GM21423 (cell line): Measurements from ENCODE around the gene HMX1.

Experiments
- ATAC-seq: cut with Tn5 transposase; IDR thresholded peaks from one replicate; pipeline ENCODE4 v1.9.1; 2021; ENCODE audit warnings: mild to moderate bottlenecking, moderate library complexity; ENCODE audit not compliant: unreplicated experiment

HMX1 gene

GRCh38 chr4:8857766-8858700 is 13.6 kb downstream of the HMX1 start:
- ATAC-seq = no peak

- ATAC-seq = no peak
These were observed 14.6 kb downstream of the HMX1 start for GRCh38 chr4:8856835-8857621.

GRCh38 chr4:8855818-8856245 is 15.8 kb downstream of the HMX1 start:
- ATAC-seq = no peak

- ATAC-seq = no peak
These were observed 16.7 kb downstream of the HMX1 start for GRCh38 chr4:8854931-8855330.

- no peak for ATAC-seq
These were observed 17.6 kb downstream of the HMX1 start for GRCh38 chr4:8854016-8854415.

- ATAC-seq = no peak
These were observed 18.4 kb downstream of the HMX1 start for GRCh38 chr4:8853249-8853648.

GRCh38 chr4:8852118-8852704 is 19.4 kb downstream of the HMX1 start:
- no peak for ATAC-seq

- no peak for ATAC-seq
These were observed 20.1 kb downstream of the HMX1 start for GRCh38 chr4:8851321-8852117.

GRCh38 chr4:8850830-8851188 is 20.8 kb downstream of the HMX1 start:
- no peak for ATAC-seq

GRCh38 chr4:8850074-8850829 is 21.4 kb downstream of the HMX1 start:
- ATAC-seq = no peak

GRCh38 chr4:8849266-8850073 is 22.2 kb downstream of the HMX1 start:
- no peak for ATAC-seq

- ATAC-seq = no peak
These were observed 23.0 kb downstream of the HMX1 start for GRCh38 chr4:8848507-8849265.

GRCh38 chr4:8847764-8848163 is 23.9 kb downstream of the HMX1 start:
- ATAC-seq = no peak

- ATAC-seq = no peak
These were observed 24.3 kb downstream of the HMX1 start for GRCh38 chr4:8847331-8847730.

- ATAC-seq = no peak
These were observed 24.8 kb downstream of the HMX1 start for GRCh38 chr4:8846826-8847225.

GRCh38 chr4:8846046-8846720 is 25.5 kb downstream of the HMX1 start:
- no peak for ATAC-seq

- no peak for ATAC-seq
These were observed 26.5 kb downstream of the HMX1 start for GRCh38 chr4:8844976-8845690.
